Activated gamma-delta T cell treated with Interleukin-2 at 50 U/mL for 16 hours (primary cell): ENCODE measurements around the gene PSME4.
"Not testable (repeated sequence)": the region's sequence is repeated elsewhere in the genome, so short reads cannot be mapped to it uniquely, and the experiment has no call there.

Source experiments
- DNase-seq: peaks from one replicate; pipeline ENCODE4 v3.0.0-alpha.2; 2020

Gene PSME4

GRCh38 chr2:53828331-53828730, 142.5 kb downstream of the PSME4 start:
- DNase-seq = no peak

- no peak for DNase-seq
Observed at GRCh38 chr2:53827398-53828175, 143.2 kb downstream of the PSME4 start.

- DNase-seq = no peak
Observed at GRCh38 chr2:53826587-53827397, 144.0 kb downstream of the PSME4 start.

GRCh38 chr2:53826030-53826410, 144.8 kb downstream of the PSME4 start:
- DNase-seq = no peak

- DNase-seq = not testable (repeated sequence)
Observed at GRCh38 chr2:53823639-53824038, 147.2 kb downstream of the PSME4 start.

GRCh38 chr2:53821810-53822209, 149.0 kb downstream of the PSME4 start:
- DNase-seq = no peak

GRCh38 chr2:53820711-53821110, 150.1 kb downstream of the PSME4 start:
- DNase-seq = no peak

- no peak for DNase-seq
Observed at GRCh38 chr2:53820048-53820447, 150.7 kb downstream of the PSME4 start.

GRCh38 chr2:53819634-53820033, 151.2 kb downstream of the PSME4 start:
- no peak for DNase-seq

- DNase-seq = no peak
Observed at GRCh38 chr2:53818854-53819435, 151.8 kb downstream of the PSME4 start.
